Activated T-cell treated with anti-CD3 and anti-CD28 coated beads, Interleukin-2, amount 50 U/mL, for 1 hour (primary cell): Measurements from ENCODE around the gene CHRFAM7A.
A peak's percentile ranks its signal among the peaks of the same experiment; 100 is the strongest.
"Not testable (repeated sequence)": the region's sequence is repeated elsewhere in the genome, so short reads cannot be mapped to it uniquely, and the experiment has no call there.

Source experiments
- DNase-seq: peaks from one replicate; pipeline ENCODE4 v3.0.0-alpha.2; 2020

Gene CHRFAM7A

GRCh38 chr15:30392766-30393663 lies at the start of gene CHRFAM7A:
TSS of gene CHRFAM7A (minus strand) at chr15:30393540. CDS start at chr15:30383351, 10,189 bp downstream.
- DNase-seq, result not testable (repeated sequence)

DNA sequence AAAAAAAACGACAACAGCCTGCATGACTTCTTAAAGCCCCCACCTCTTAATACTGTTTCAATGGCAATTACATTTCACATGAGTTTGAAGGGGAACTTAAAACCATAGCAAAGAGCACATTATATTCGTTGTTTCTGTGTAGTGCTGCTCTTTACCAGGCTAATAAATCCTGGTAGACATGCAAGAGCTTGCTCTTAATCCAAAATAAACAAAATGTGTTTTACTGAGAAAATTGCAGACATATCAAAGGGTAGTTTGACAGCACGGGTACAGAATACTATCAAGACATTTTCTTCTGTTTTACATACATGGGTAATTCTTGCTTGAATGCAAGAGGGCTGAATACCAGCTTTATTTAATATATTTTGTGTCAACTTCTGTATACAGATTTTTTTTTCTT lies 45.0 kb upstream of the CHRFAM7A start:
- DNase-seq, result not testable (repeated sequence)

DNA sequence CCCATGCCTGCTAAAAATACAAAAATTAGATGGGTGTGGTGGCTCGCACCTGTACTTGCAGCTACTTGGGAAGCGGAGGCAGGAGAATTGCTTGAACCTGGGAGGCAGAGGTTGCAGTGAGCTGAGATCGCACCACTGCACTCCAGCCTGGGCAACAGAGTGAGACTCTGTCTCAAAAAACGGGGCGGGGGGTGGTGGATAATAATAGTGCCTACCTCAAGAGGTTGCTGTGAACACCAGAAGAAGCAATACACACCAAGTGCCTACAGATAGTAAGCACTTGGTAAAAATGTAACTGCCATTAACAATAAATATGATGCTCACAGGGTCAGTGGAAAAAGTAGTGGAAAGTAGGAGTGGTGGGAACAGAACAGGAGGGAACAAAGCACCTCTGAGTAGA lies 42.5 kb upstream of the CHRFAM7A start:
- DNase-seq, result not testable (repeated sequence)

- not testable (repeated sequence) for DNase-seq
Measured at GRCh38 chr15:30420723-30421122, 27.4 kb upstream of the CHRFAM7A start.

- not testable (repeated sequence) for DNase-seq
Measured at GRCh38 chr15:30414160-30414559, 20.8 kb upstream of the CHRFAM7A start, which contains the start of gene GOLGA8R. TSS of gene GOLGA8R (minus strand) at chr15:30414260. CDS start at chr15:30414162, 98 bp downstream.

DNA sequence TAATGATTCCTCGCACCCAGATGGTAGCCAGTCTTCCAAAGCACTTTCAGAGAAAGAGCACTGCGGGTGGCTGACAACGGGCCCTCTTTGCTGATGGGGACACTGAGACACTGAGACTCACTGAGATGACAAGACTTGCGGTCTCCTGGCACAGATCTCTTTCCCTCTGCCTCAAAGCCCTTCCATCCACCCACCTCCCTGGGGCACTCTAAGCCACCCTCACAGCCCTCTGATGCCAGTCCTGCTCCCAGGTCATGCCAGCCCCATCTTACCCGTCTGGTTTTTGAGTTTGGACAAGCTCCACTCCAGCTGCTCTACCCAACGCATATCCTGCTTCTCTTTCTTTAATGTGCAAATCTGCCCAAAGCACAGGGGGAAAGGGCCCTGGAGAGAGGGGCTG lies 14.3 kb upstream of the CHRFAM7A start:
- not testable (repeated sequence) for DNase-seq

DNA sequence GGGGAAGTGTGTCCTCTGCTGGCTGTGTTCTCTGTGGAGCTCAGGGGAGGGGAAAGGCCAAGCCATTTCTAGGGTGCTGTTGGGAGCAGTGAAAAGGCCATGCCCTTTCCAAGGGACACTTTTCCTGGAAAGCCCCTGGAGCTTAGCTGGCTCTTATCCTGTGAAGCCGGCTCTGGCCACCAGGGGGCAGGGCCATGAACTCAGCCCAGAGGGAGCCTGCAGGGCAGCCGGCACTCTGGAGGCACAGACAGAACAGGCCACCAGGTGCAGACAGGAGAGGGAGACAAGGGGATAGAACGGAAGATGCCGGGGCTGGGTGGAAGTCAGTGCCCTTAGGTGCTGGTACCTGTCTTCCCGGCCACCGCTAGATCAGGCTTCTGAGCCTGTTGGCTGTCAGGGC lies 5.6 kb upstream of the CHRFAM7A start:
- peak; percentile 77 for DNase-seq

GRCh38 chr15:30393664-30393991 lies 288 bp upstream of the CHRFAM7A start:
- DNase-seq, result not testable (repeated sequence)

DNA sequence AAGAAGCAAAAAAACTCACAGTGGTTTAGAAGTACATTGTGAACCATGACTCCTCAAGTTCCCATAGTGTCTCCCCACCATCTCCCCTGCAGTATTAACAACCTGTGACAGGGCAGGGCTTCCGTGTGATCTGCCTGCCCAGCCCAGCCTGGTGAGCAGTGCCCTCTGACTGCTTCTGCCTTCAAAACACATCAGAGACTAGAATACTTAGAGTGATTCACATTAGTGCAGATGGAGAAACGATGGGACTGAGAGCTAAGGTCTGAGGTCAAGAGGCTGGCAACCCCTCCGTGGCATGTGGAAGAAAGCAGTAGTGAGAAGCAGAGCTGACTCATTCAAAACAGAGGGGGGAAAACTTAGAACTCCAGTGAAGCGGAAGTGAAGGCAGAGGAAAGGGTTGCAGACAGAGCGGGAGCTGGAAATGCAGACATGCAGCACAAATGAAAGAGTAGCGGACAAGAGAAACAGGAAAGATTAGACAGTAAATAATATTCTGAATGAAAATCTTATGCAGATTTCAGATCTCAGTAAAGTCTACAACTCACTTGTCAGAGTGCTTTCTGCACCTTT lies 6.9 kb downstream of the CHRFAM7A start:
- not testable (repeated sequence) for DNase-seq

GRCh38 chr15:30377082-30377413 lies 16.3 kb downstream of the CHRFAM7A start:
- not testable (repeated sequence) for DNase-seq

DNA sequence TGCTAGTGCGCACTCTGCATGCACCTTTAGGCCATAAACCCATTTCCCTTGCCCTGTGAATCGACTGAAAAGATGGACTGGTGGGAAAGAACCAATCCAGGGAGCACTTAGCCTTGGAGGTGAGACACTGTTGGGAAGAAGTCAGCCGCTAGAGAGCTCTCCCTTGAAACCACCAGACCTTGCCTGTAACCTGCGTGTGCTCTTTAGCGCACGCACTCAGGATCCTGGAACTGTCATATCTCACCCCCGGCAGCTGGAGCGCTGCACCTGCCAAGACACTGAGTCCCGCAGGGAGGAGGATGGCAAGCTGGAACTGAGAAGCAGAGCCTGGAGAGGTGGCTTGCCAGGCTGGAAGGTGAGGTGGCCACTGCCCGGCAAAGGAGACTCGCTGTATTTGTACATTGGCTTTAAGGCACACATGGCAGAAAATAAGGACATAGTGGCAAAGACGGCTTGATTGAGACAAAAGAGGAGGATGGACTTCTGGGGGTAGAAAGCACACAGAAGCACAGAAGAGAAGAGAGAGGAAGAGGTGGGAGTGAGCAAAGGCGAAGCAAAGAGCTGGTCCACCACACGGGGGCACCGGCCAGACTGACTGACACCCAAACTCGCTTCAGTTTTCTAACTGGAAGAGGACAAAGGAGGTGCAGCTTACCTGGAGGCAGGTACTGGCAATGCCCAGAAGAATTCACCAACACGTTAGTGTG lies 16.8 kb downstream of the CHRFAM7A start:
- DNase-seq, result not testable (repeated sequence)

- not testable (repeated sequence) for DNase-seq
Measured at GRCh38 chr15:30375872-30376271, 17.5 kb downstream of the CHRFAM7A start.

DNA sequence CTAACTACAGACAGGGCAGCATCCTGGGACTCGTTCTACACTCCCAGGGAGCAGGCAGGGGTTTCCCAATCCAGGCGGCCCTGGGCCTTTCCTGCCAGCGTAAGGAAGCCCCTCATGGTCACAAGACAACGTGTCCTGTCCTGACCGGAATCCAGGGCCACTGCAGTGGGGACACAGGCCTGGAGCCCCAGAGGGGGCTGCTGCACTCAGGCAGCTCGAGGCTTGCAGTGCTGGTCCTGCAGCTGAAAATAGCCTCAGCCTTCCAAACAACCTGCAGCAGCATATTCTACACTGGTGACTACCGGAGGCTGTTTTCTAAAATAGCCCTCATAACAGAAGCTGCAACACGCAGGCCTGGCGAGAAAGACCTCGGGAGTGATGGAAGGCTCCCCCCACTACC lies 18.5 kb downstream of the CHRFAM7A start:
- not testable (repeated sequence) for DNase-seq

GRCh38 chr15:30368271-30368670 lies 25.1 kb downstream of the CHRFAM7A start:
- not testable (repeated sequence) for DNase-seq

- DNase-seq, result not testable (repeated sequence)
Measured at GRCh38 chr15:30367246-30367645, 26.1 kb downstream of the CHRFAM7A start.

DNA sequence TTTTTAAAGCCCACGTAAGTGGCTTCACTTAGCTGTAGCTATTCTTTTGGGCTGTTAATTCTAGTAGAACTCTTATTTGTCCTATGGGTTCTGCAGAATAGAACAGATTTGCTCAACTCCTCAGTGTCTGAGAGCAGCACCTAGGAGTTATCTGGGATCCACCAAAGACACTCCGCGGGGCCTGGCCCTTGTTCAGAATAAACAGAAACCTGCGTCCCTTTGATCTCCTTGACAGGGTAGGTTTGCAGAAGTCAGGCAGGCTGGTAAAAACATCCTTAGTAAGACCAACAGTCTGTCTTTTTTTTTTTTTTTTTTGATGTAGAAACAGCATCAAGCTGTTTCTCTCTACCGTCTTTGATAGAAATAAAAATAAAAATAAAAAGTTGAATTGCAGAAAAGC lies 31.9 kb downstream of the CHRFAM7A start:
- DNase-seq, result not testable (repeated sequence)

DNA sequence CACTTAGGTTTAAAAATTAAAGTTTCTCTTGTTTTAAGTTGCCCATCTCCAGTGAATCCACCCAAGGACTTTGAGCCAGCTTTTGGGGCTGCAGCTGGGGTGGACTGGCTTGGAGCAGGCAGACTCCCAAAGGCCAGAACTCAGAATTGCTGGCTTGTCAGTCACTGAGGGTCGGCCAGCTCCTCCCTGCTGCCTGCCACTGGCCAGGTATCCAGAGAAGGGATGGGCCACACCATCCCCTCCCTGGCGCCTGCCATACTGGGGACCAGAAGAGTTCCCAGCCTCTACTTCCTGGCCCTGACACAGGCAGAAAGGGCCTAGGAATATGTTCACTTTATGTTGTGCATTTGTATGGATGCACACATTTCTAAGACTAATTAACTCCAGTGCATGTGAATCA lies 32.4 kb downstream of the CHRFAM7A start:
- DNase-seq, result not testable (repeated sequence)

- not testable (repeated sequence) for DNase-seq
Measured at GRCh38 chr15:30355043-30355442, 38.3 kb downstream of the CHRFAM7A start.

GRCh38 chr15:30349803-30350202 lies 43.5 kb downstream of the CHRFAM7A start:
- DNase-seq, result not testable (repeated sequence)

DNA sequence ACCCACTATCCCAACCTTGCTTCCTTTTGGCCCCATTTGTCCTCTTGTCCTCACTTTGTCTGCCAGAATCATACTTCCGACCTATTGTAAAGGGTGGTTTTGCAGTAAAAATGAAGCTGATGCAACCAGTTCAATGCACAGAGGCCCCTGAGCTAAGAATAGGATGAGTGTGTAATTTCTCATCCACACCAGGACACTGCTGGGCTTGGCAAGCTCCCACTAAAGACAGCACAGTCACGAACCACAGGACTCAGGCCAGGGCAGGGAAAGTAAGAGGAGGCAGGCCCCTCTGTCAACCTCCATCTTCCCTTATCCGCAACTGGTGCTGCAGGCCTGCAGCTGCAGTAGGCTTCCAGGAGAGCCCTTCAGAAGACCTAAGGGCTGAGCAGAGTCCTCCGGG lies 56.8 kb downstream of the CHRFAM7A start:
- DNase-seq, result not testable (repeated sequence)

- not testable (repeated sequence) for DNase-seq
Measured at GRCh38 chr15:30334152-30334551, 59.2 kb downstream of the CHRFAM7A start.

DNA sequence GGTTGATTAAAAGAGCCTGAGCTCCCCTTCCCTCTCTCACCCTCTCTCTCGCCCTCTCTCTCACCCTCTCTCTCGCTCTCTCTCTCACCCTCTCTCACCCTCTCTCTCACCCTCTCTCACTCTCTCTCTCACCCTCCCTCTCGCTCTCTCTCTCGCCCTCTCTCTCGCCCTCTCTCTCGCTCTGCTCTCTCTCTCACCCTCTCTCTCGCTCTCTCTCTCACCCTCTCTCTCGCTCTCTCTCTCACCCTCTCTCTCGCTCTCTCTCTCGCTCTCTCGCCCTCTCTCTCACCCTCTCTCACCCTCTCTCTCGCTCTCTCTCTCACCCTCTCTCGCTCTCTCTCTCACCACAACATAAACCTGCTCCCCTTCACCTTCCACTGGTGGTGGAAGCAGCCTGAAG lies 67.2 kb downstream of the CHRFAM7A start:
- not testable (repeated sequence) for DNase-seq

DNA sequence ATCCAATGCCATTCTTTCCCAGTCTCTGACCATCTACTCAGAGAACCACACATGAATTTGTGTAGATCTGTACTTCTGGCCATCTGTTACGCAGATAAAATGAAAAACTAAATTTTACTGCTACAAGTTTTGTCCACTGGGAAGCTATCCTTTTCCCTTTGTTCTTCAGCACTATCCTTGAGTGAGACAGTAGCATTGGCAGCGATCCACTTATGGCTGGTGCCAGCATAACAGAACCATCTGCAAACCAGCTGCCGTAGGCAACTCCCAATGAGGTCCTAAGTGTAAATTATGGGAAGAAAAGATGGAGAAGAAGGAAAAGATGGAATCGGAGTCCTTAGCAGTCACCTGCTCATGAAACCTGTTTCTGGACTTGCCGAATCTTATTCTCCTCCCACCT lies 72.3 kb downstream of the CHRFAM7A start:
- DNase-seq, result not testable (repeated sequence)
